Measurements from ENCODE around the gene CIROP.

DNA sequence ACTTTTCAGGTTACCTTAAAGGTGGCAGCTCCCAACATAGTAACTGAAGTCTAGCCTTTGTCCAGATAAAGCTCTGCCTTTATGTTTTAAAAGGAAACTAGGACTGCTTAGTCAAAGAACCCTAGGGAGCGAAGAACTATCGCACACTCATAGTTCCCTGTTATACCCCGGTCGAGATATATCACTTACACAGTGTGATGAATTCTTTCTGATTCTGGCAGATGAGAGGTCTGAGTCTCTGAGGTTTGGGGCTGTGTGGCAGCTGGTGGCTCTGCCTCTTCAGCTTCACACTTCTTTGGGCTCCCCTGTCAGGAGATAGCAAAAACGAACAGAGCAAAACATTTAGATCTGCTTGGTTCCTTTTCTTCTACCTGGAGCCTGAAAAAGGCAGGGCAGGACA, 26.8 kb downstream of the CIROP start:
- TF ChIP-seq ZC3H10 (CRISPR knock-in tag; IDR thresholded peaks at IDR 0.05) (no peak), TCF4 (CRISPR knock-in tag; IDR thresholded peaks at IDR 0.05; ENCODE audit: borderline replicate concordance) (no peak), OSR1 (CRISPR knock-in tag; IDR thresholded peaks at IDR 0.05) (no peak), ZFP30 (CRISPR knock-in tag; IDR thresholded peaks at IDR 0.05) (no peak), RARB (CRISPR knock-in tag; IDR thresholded peaks at IDR 0.05) (no peak), ZNF565 (CRISPR knock-in tag; conservative IDR thresholded peaks at IDR 0.05; ENCODE audit: low read depth) (no peak), CSDC2 (CRISPR knock-in tag; IDR thresholded peaks at IDR 0.05) (no peak), BACH2 (CRISPR knock-in tag; IDR thresholded peaks at IDR 0.05; ENCODE audit: borderline replicate concordance) (no peak), POU6F1 (CRISPR knock-in tag; IDR thresholded peaks at IDR 0.05; ENCODE audit: borderline replicate concordance, low read depth) (no peak), ESRRG (CRISPR knock-in tag; IDR thresholded peaks at IDR 0.05) (no peak)
